Endothelial cell of umbilical vein (primary cell): ENCODE results near the gene PTPRF. TPM values are rescaled to one million over a fixed set of nuclear protein-coding genes. Genes with fewer than 3 reads are reported as not detected.

Experiments
- BruUV-seq: library from RNA; stranded (reverse); fragments of 400-500 nt; replicated peaks from 2 replicates; lab custom pipeline; 2021; lab: Mats Ljungman, UMichigan
- CTCF ChIA-PET: fragments of 300-600, 350-600 bp; sonication (Branson Sonifier 250); formaldehyde crosslinking; loops from one replicate; lab custom pipeline; 2021; ENCODE audit warnings: antibody characterized with exemption, inconsistent platforms; lab: Charles Lee
- POLR2A ChIA-PET: fragments of 300-600, 350-600 bp; sonication (Branson Sonifier 250); formaldehyde crosslinking; loops from one replicate; lab custom pipeline; 2021; ENCODE audit warnings: antibody characterized with exemption, inconsistent platforms; lab: Charles Lee
- DNase-seq: peaks from one replicate; pipeline ENCODE4 v3.0.0-alpha.2; 2011; ENCODE audit warnings: low read depth, low spot score
- FAIRE-seq: peaks from 2 replicates; lab custom pipeline; 2011; peaks lifted over from hg19 to GRCh38; lab: Jason Lieb, UNC
- H2AFZ ChIP-seq: 2 replicates; pipeline ENCODE4 v1.6.0; 2012; ENCODE audit warnings: low read depth, low read length, control low read depth, inconsistent platforms
- H3K27ac ChIP-seq: 2 replicates; pipeline ENCODE4 v1.5.1; 2011; ENCODE audit warnings: low read depth, mild to moderate bottlenecking, control low read depth, low read length, moderate library complexity; ENCODE audit not compliant: insufficient read depth
- H3K27me3 ChIP-seq, 2 experiments: 2 replicates each; pipeline versions ENCODE4 v1.6.0 to v1.6.1; 2011; ENCODE audit warnings: low read length in 2 of 2, mixed read lengths in 1 of 2; ENCODE audit not compliant: control insufficient read depth in 2 of 2, insufficient read depth in 2 of 2
- H3K36me3 ChIP-seq, 2 experiments: 2 replicates in 1 of 2; 3 replicates in 1 of 2; pipeline ENCODE4 v1.5.1; 2011; ENCODE audit warnings: low read length in 2 of 2, mild to moderate bottlenecking in 1 of 2, moderate library complexity in 1 of 2; ENCODE audit not compliant: control insufficient read depth in 2 of 2, insufficient read depth in 2 of 2; ENCODE audit errors: extremely low read depth in 1 of 2
- H3K4me1 ChIP-seq: 3 replicates; pipeline ENCODE4 v1.5.1; 2011; ENCODE audit warnings: mild to moderate bottlenecking, low read length; ENCODE audit not compliant: control insufficient read depth, insufficient read depth; ENCODE audit errors: extremely low read depth
- H3K4me2 ChIP-seq: 2 replicates; pipeline ENCODE4 v1.6.1; 2011; ENCODE audit warnings: low read length, control low read depth, mixed read lengths; ENCODE audit not compliant: insufficient read depth
- H3K4me3 ChIP-seq, 3 experiments: fragments of 200-600 bp in 1 of 3; sonication (generic), shearing (Covaris generic) in 1 of 3; replicated peaks in 1 of 3; 2 replicates each; pipeline ENCODE4 v1.5.1; 2011 to 2016; ENCODE audit warnings: control low read depth in 3 of 3, low read length in 3 of 3, mild to moderate bottlenecking in 2 of 3, inconsistent platforms in 1 of 3, low read depth in 1 of 3, moderate library complexity in 1 of 3; ENCODE audit not compliant: insufficient read depth in 1 of 3
- H3K79me2 ChIP-seq: 2 replicates; pipeline ENCODE4 v1.6.0; 2012; ENCODE audit warnings: low read length, inconsistent platforms; ENCODE audit not compliant: control insufficient read depth, insufficient read depth
- H3K9ac ChIP-seq: replicated peaks from 2 replicates; pipeline ENCODE3; 2011; ENCODE audit warnings: low read length, control low read depth; ENCODE audit not compliant: insufficient read depth; ENCODE audit errors: extremely low read depth
- H3K9me1 ChIP-seq: replicated peaks from 3 replicates; pipeline ENCODE4 v1.6.0; 2011; ENCODE audit warnings: mild to moderate bottlenecking, low read length; ENCODE audit not compliant: control insufficient read depth, insufficient read depth; ENCODE audit errors: extremely low read depth
- H3K9me3 ChIP-seq: replicated peaks from 2 replicates; pipeline ENCODE4 v1.5.1; 2012; ENCODE audit warnings: low read length, inconsistent platforms; ENCODE audit not compliant: control insufficient read depth, insufficient read depth
- H4K20me1 ChIP-seq: replicated peaks from 2 replicates; pipeline ENCODE3; 2011; ENCODE audit warnings: mild to moderate bottlenecking, low read length; ENCODE audit not compliant: control insufficient read depth, insufficient read depth; ENCODE audit errors: extremely low read depth
- CTCF ChIP-seq, 2 donors: IDR thresholded peaks; 1 replicate in 1 of 2; 2 replicates in 1 of 2; pipeline ENCODE4 v1.5.1; 2011; ENCODE audit warnings: low read length in 2 of 2, mild to moderate bottlenecking in 2 of 2, moderate library complexity in 2 of 2, control low read depth in 1 of 2, inconsistent platforms in 1 of 2, low read depth in 1 of 2; ENCODE audit not compliant: insufficient read depth in 1 of 2; ENCODE audit errors: extremely low read depth in 1 of 2
- EZH2 ChIP-seq: IDR thresholded peaks from 2 replicates; pipeline ENCODE4 v1.6.1; 2012; ENCODE audit warnings: borderline replicate concordance, low read depth, mild to moderate bottlenecking, moderate library complexity, low read length, inconsistent platforms; ENCODE audit not compliant: severe bottlenecking
- FOS ChIP-seq: IDR thresholded peaks from 2 replicates; pipeline ENCODE4 v1.6.1; 2011; ENCODE audit warnings: mild to moderate bottlenecking, low read length, moderate library complexity, borderline replicate concordance; ENCODE audit not compliant: insufficient read depth
- GATA2 ChIP-seq: IDR thresholded peaks from 2 replicates; pipeline ENCODE4 v1.7.0; 2011; ENCODE audit warnings: low read depth, mild to moderate bottlenecking, moderate library complexity, mixed read lengths, low read length; ENCODE audit not compliant: insufficient read length, insufficient read depth
- JUN ChIP-seq: IDR thresholded peaks from 2 replicates; pipeline ENCODE4 v1.6.1; 2011; ENCODE audit warnings: borderline replicate concordance, low read depth; ENCODE audit not compliant: insufficient read length, insufficient read depth
- MYC ChIP-seq: IDR thresholded peaks from one replicate; pipeline ENCODE4 v1.6.1; 2011; ENCODE audit warnings: mild to moderate bottlenecking, low read depth, low read length
- POLR2A ChIP-seq: IDR thresholded peaks from 2 replicates; pipeline ENCODE4 v1.6.1; 2012; ENCODE audit warnings: low read depth, mild to moderate bottlenecking, control low read depth, low read length
- POLR2AphosphoS5 ChIP-seq: IDR thresholded peaks from 2 replicates; pipeline ENCODE4 v1.6.1; 2012; ENCODE audit warnings: low read depth, mild to moderate bottlenecking, control low read depth, low read length, moderate library complexity; ENCODE audit not compliant: insufficient read depth
- dilution Hi-C: fragments of 300-500 bp; cut with MboI; formaldehyde crosslinking; loops from one replicate; pipeline ENCODE4 v1.15.0; 2019; ENCODE audit warnings: low sequenced_read_pairs; ENCODE audit not compliant: extremely low pct_ligation_motif_present
- intact Hi-C: fragments of 100-400 bp; cut with micrococcal nuclease; formaldehyde crosslinking; loops from one replicate; pipeline ENCODE4 v1.10.0; 2022
- polyA plus RNA-seq, 4 experiments: library from polyadenylated mRNA; depleted of rRNA in 3 of 4; stranded (reverse) in 3 of 4; unstranded in 1 of 4; fragments of >200 nt; gene quantifications; 2 replicates each; pipeline versions ENCODE4 v1.2.1 to v1.2.3, GENCODE V29; 2011 to 2012; ENCODE audit warnings: missing spikeins in 1 of 4
- total RNA-seq: library from RNA; stranded (reverse); gene quantifications from 2 replicates; pipeline ENCODE4 v1.2.3, GENCODE V29; 2021
- TF ChIP-seq, protein P1 (sequence below): IDR thresholded peaks from 2 replicates; pipeline ENCODE4 v1.6.1; 2011; ENCODE audit not compliant: insufficient read depth, insufficient read length

PTPRF gene
- total and polyA plus RNA-seq, 2 donors (not counting 3 experiments of a cell fraction or from before 2014, with no cell fraction given), result 217 to 338 TPM

- H3K36me3 ChIP-seq, result peaks cover 19 to 55% of the 10 kb centered on the region in 2 experiments
- POLR2A ChIA-PET, result interaction anchor here (0.6 kb wide), 1 partner anchor 9 kb away, joined by 3 read pairs; no protein-coding TSS in a partner anchor
- no peaks in the 10 kb centered on the region for H3K79me2 ChIP-seq
- dilution Hi-C loops (no loop called here), intact Hi-C loops (no loop called here)
- BruUV-seq, result no TSS peak
- TF ChIP-seq CTCF (IDR thresholded peaks at IDR 0.05; ENCODE audit: extremely low read depth in 1 of 2, insufficient read depth in 1 of 2, low read depth in 1 of 2, low read length in 2 of 2) (no peak), EZH2 (no peak), POLR2A (no peak), FOS (no peak), GATA2 (no peak), POLR2AphosphoS5 (no peak), JUN (no peak), MYC (no peak)
- TF ChIP-seq, protein P1, sequence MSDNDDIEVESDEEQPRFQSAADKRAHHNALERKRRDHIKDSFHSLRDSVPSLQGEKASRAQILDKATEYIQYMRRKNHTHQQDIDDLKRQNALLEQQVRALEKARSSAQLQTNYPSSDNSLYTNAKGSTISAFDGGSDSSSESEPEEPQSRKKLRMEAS, result no peak
- DNase-seq (no peak), FAIRE-seq (no peak)
- no peaks in the 10 kb centered on the region for H4K20me1 ChIP-seq
- no peak overlapping the region for H2AFZ ChIP-seq
- no peak overlapping the region for H3K4me2 ChIP-seq
- H3K27ac ChIP-seq, result no peak overlapping the region
- no peaks in the 10 kb centered on the region for H3K27me3 ChIP-seq
- CTCF ChIA-PET, result interaction anchor here (1.0 to 1.7 kb wide), 5 partner anchors 9 to 43 kb away, joined by 3 to 6 read pairs (median 4); partner anchors contain the start of gene PTPRF
- H3K9me3 ChIP-seq, result no peaks in the 10 kb centered on the region
- H3K4me3 ChIP-seq, result no peak overlapping the region
- H3K9ac ChIP-seq, result no peak overlapping the region
- H3K4me1 ChIP-seq, result no peaks in the 10 kb centered on the region
- H3K9me1 ChIP-seq, result no peaks in the 10 kb centered on the region
Measured at GRCh38 chr1:43573066-43573800, 42.5 kb downstream of the PTPRF start.
